GM12892 (cell line): ENCODE measurements around the gene PPP6R3.

Source experiments
- POLR2A ChIP-seq: IDR thresholded peaks from 2 replicates; pipeline ENCODE4 v1.6.1; 2011; ENCODE audit warnings: low read depth, low read length, control low read depth
- TAF1 ChIP-seq: IDR thresholded peaks from 2 replicates; pipeline ENCODE4 v1.6.1; 2011; ENCODE audit warnings: low read depth, mild to moderate bottlenecking, control low read depth, low read length, borderline replicate concordance

- TF ChIP-seq POLR2A (no peak), TAF1 (no peak)
These were observed 63.7 kb downstream of the PPP6R3 start for GRCh38 chr11:68524213-68524612.
